H1 (cell line): ENCODE results near the gene ENAH. TPM values are rescaled to one million over a fixed set of nuclear protein-coding genes. Genes with fewer than 3 reads are reported as not detected.

ENCODE experiments used
- CHD7 ChIP-seq: fragments of 300-600 bp; sonication (generic); IDR thresholded peaks from 2 replicates; pipeline ENCODE4 v1.7.1; 2012; ENCODE audit warnings: low read length, moderate library complexity, mild to moderate bottlenecking, inconsistent platforms; ENCODE audit not compliant: insufficient replicate concordance
- GTF2F1 ChIP-seq: IDR thresholded peaks from 2 replicates; pipeline ENCODE4 v1.6.1; 2012; ENCODE audit warnings: low read depth, low read length, improper control_type of control experiment, borderline replicate concordance
- HDAC6 ChIP-seq: IDR thresholded peaks from one replicate; pipeline ENCODE4 v1.7.1; 2012; ENCODE audit warnings: low read depth, mild to moderate bottlenecking, inconsistent platforms, low read length, moderate library complexity
- KDM5A ChIP-seq: fragments of 200-600 bp; IDR thresholded peaks from 2 replicates; pipeline ENCODE4 v1.7.1; 2012; ENCODE audit warnings: mild to moderate bottlenecking, low read length, inconsistent platforms, mixed read lengths
- POLR2A ChIP-seq, 2 experiments: IDR thresholded peaks; 1 replicate in 1 of 2; 2 replicates in 1 of 2; pipeline ENCODE4 v1.6.1; 2011; ENCODE audit warnings: low read depth in 2 of 2, low read length in 2 of 2, mild to moderate bottlenecking in 2 of 2; ENCODE audit errors: control extremely low read depth in 1 of 2
- SIN3A ChIP-seq, 2 experiments: IDR thresholded peaks in 1 of 2; conservative IDR thresholded peaks in 1 of 2; 2 replicates each; pipeline ENCODE4 v1.6.1; 2011 to 2012; ENCODE audit warnings: low read length in 2 of 2, improper control_type of control experiment in 1 of 2, low read depth in 1 of 2, mild to moderate bottlenecking in 1 of 2
- SP1 ChIP-seq: IDR thresholded peaks from 2 replicates; pipeline ENCODE4 v1.6.1; 2011; ENCODE audit warnings: low read depth, low read length
- SUZ12 ChIP-seq: fragments of 200-600 bp; sonication (generic); IDR thresholded peaks from 2 replicates; pipeline ENCODE4 v1.6.1; 2012; ENCODE audit warnings: mild to moderate bottlenecking, inconsistent platforms, low read length, moderate library complexity, mixed read lengths
- polyA plus RNA-seq, 7 experiments: library from polyadenylated mRNA; depleted of rRNA in 3 of 7; stranded (reverse) in 5 of 7; unstranded in 2 of 7; fragments of >200 nt in 5 of 7; fragments of 200-250 nt in 2 of 7; gene quantifications; 1 replicate in 5 of 7; 2 replicates in 1 of 7; 4 replicates in 1 of 7; pipeline versions ENCODE4 v1.2.1 to v1.2.3, GENCODE V29; 2011 to 2013; ENCODE audit warnings: missing spikeins in 2 of 7, mixed read lengths in 2 of 7
- total RNA-seq: library from RNA; stranded (reverse); fragmentation: NEBNext Ultra II Directional; extraction: Animal tissue kit (Norgen Biotek cat#: 25700); gene quantifications from 2 replicates; pipeline ENCODE4 v1.2.1, GENCODE V29; 2021

ENAH gene
- total and polyA plus RNA-seq, 2 of the 8 experiments (the other 6 are each of a cell fraction or from before 2014, with no cell fraction given) = 39.1 to 335 TPM

- TF ChIP-seq CHD7 (no peak), HDAC6 (no peak), SUZ12 (no peak), KDM5A (no peak), GTF2F1 (no peak), SP1 (no peak), SIN3A (conservative IDR thresholded peaks at IDR 0.05 in 1 of 2, IDR thresholded peaks at IDR 0.05 in 1 of 2; ENCODE audit: low read depth in 1 of 2, low read length in 2 of 2) (no peak), POLR2A (IDR thresholded peaks at IDR 0.05; ENCODE audit: control extremely low read depth in 1 of 2, low read depth in 2 of 2, low read length in 2 of 2) (no peak)
Measured at GRCh38 chr1:225681231-225681630, 28.3 kb upstream of the ENAH start (continued).
